Astrocyte of the spinal cord (primary cell): ENCODE measurements around the gene UBC.

Experiments used
- DNase-seq: peaks from one replicate; pipeline ENCODE4 v3.0.0; 2011; ENCODE audit warnings: low read depth, low spot score
- H3K4me3 ChIP-seq: 2 replicates; pipeline ENCODE4 v1.5.1; 2011; ENCODE audit warnings: low read depth, mild to moderate bottlenecking, low read length, moderate library complexity
- in situ Hi-C: cut with HindIII; loops from 2 replicates; pipeline ENCODE4 v1.10.0; 2017; ENCODE audit warnings: low sequenced_read_pairs
- TF ChIP-seq, protein P1 (sequence below): IDR thresholded peaks from 2 replicates; pipeline ENCODE4 v1.5.1; 2012; ENCODE audit warnings: low read depth, mild to moderate bottlenecking, low read length, inconsistent platforms

The UBC gene

GRCh38 chr12:124952801-124953200 lies 38.4 kb upstream of the UBC start:
- H3K4me3 ChIP-seq = no peak overlapping the region
- in situ Hi-C loops = no loop called here
- TF ChIP-seq, protein P1, sequence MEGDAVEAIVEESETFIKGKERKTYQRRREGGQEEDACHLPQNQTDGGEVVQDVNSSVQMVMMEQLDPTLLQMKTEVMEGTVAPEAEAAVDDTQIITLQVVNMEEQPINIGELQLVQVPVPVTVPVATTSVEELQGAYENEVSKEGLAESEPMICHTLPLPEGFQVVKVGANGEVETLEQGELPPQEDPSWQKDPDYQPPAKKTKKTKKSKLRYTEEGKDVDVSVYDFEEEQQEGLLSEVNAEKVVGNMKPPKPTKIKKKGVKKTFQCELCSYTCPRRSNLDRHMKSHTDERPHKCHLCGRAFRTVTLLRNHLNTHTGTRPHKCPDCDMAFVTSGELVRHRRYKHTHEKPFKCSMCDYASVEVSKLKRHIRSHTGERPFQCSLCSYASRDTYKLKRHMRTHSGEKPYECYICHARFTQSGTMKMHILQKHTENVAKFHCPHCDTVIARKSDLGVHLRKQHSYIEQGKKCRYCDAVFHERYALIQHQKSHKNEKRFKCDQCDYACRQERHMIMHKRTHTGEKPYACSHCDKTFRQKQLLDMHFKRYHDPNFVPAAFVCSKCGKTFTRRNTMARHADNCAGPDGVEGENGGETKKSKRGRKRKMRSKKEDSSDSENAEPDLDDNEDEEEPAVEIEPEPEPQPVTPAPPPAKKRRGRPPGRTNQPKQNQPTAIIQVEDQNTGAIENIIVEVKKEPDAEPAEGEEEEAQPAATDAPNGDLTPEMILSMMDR = no peak
- no peak for DNase-seq

GRCh38 chr12:124952295-124952694 lies 37.8 kb upstream of the UBC start:
- TF ChIP-seq, protein P1 = no peak
- no peak for DNase-seq
- no peak overlapping the region for H3K4me3 ChIP-seq
- in situ Hi-C loops = no loop called here

DNA sequence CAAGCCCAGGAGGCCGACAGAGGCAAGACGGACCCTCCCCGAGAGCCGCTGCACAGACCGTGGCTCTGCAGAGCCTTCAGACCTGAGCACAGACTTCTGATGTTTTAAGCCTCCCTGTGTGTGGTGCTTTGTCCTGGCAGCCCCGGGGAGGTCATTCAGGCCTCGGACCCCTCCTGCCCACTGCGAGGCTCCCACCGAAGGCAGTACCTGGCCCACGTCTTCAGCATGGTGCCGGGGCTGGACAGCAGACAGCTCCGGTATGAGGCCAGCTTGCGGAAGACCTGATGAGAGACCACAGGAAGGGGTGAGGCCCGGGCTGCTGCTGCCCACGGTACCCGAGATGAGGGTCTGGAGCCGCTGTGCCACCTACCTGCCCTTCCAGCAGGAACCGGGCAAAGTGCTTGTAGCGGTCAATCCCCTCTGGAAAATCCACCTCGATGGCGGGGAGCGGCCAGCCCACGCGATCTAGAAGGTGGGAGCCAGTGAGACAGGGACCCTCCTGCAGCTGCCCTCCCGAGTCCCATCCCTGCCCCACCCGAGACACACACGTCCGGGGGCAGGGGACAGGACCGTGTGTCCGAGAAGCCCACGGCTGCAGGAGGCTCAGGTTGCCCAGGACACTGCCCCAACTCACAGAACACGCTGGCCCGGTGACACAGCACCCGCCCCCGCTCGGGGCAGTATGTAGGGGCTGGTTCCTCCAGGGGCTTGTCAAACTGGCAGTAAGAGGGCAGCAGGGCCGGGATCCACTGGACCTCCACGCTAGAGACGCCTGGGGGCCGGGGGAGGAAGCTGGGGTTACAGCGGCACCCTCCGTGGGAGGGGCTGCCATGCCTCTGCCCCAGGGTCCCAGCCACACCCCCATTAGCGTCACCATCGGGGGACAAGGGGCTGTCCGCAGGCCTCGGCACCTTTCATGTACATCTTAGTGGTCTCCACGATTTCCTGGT lies 35.6 kb upstream of the UBC start:
- in situ Hi-C loops = no loop called here
- no peak for DNase-seq
- TF ChIP-seq, protein P1 = no peak
- H3K4me3 ChIP-seq = no peak overlapping the region

DNA sequence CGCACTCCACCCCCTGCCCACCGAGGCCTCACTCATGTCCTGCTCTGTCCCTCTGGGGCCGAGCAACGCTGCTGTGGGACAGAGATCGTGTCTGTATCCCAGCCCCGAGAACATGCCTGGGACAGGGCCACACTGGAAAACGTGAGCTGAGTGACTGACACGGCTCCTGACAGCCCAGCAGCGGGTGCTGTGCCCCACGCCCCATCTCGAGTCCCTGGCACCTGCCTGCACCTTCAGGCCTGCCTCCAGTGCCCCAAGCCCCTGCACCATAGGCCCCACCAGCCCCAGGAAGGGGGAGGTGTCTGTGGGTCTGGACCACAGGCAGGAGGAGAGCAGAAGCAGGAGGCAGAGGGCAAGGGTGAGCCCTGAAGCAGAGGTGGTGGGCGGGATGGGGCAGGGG lies 34.6 kb upstream of the UBC start:
- TF ChIP-seq, protein P1 = no peak
- DNase-seq = no peak
- H3K4me3 ChIP-seq = no peak overlapping the region
- in situ Hi-C loops = no loop called here

GRCh38 chr12:124947561-124948398 lies 33.3 kb upstream of the UBC start:
- no peak overlapping the region for H3K4me3 ChIP-seq
- TF ChIP-seq, protein P1 = no peak
- no peak for DNase-seq
- in situ Hi-C loops = no loop called here

- no peak for DNase-seq
- in situ Hi-C loops = no loop called here
- TF ChIP-seq, protein P1 = no peak
- no peak overlapping the region for H3K4me3 ChIP-seq
Observed at GRCh38 chr12:124947013-124947412, 32.6 kb upstream of the UBC start.
